GM12878 (cell line): ENCODE results near the gene MAPK8IP1. TPM values are rescaled to one million over a fixed set of nuclear protein-coding genes. Genes with fewer than 3 reads are reported as not detected.

Source experiments
- ATAC-seq: fragments of 200-7000 bp; cut with Tn5 transposase; 3 replicates; pipeline ENCODE4 v1.9.1; 2020; ENCODE audit warnings: mild to moderate bottlenecking, moderate library complexity
- BruUV-seq: library from RNA; stranded (reverse); fragments of 400-500 nt; replicated peaks from 2 replicates; lab custom pipeline; 2021; lab: Mats Ljungman, UMichigan
- CTCF ChIA-PET: fragments of 300-600 bp; sonication (Branson Sonifier 250); formaldehyde crosslinking; extraction: SDS; loops from one replicate; lab custom pipeline; 2021; ENCODE audit warnings: inconsistent platforms; lab: Yijun Ruan, JAX
- POLR2A ChIA-PET: fragments of 350-600 bp; formaldehyde crosslinking; extraction: SDS; loops from one replicate; lab custom pipeline; 2021; ENCODE audit warnings: inconsistent platforms; lab: Charles Lee
- RAD21 ChIA-PET: fragments of 300-600 bp; sonication (Branson Sonifier 250); formaldehyde crosslinking; loops from one replicate; lab custom pipeline; 2023; ENCODE audit warnings: antibody characterized with exemption; ENCODE audit not compliant: unreplicated experiment; lab: Charles Lee
- SMC1A ChIA-PET: fragments of 300-600 bp; sonication (Branson Sonifier 250); formaldehyde crosslinking; loops from one replicate; lab custom pipeline; 2023; ENCODE audit not compliant: unreplicated experiment, uncharacterized antibody; lab: Charles Lee
- DNase-seq: peaks from one replicate; pipeline ENCODE4 v3.0.0-alpha.2; 2011; ENCODE audit warnings: low read depth, low spot score
- FAIRE-seq: peaks from 3 replicates; lab custom pipeline; 2011; peaks lifted over from hg19 to GRCh38; lab: Jason Lieb, UNC
- H2AFZ ChIP-seq: 2 replicates; pipeline ENCODE4 v1.6.0; 2011; ENCODE audit warnings: low read depth, low read length, control low read depth; ENCODE audit not compliant: control insufficient read depth
- H3K27ac ChIP-seq: 2 replicates; pipeline ENCODE4 v1.5.1; 2011; ENCODE audit warnings: control low read depth; ENCODE audit not compliant: control insufficient read depth, insufficient read depth
- H3K27me3 ChIP-seq, 2 experiments: replicated peaks in 1 of 2; 2 replicates each; pipeline versions ENCODE4 v1.6.0 to v1.6.1; 2011; ENCODE audit warnings: low read length in 1 of 2; ENCODE audit not compliant: control insufficient read depth in 2 of 2, insufficient read depth in 2 of 2
- H3K36me3 ChIP-seq, 2 experiments: 2 replicates each; pipeline ENCODE4 v1.5.1; 2011; ENCODE audit warnings: low read length in 1 of 2; ENCODE audit not compliant: control insufficient read depth in 2 of 2, insufficient read depth in 2 of 2
- H3K4me1 ChIP-seq: 2 replicates; pipeline ENCODE4 v1.6.1; 2011; ENCODE audit warnings: mild to moderate bottlenecking, low read length, moderate library complexity, mixed read lengths; ENCODE audit not compliant: control insufficient read depth, insufficient read depth
- H3K4me2 ChIP-seq: 2 replicates; pipeline ENCODE4 v1.6.0; 2011; ENCODE audit warnings: control low read depth; ENCODE audit not compliant: control insufficient read depth, insufficient read depth
- H3K4me3 ChIP-seq: fragments of 200-600 bp; sonication (generic); 2 replicates; pipeline ENCODE4 v1.5.1; 2016
- H3K79me2 ChIP-seq: 2 replicates; pipeline ENCODE4 v1.6.0; 2011; ENCODE audit warnings: low read length; ENCODE audit not compliant: control insufficient read depth, insufficient read depth
- H3K9ac ChIP-seq: 2 replicates; pipeline ENCODE4 v1.8.0; 2011; ENCODE audit warnings: low read length, control low read depth, mixed read lengths; ENCODE audit not compliant: control insufficient read depth, insufficient read depth
- H3K9me3 ChIP-seq: replicated peaks from 3 replicates; pipeline ENCODE4 v1.5.1; 2011; ENCODE audit warnings: mild to moderate bottlenecking, low read length; ENCODE audit not compliant: control insufficient read depth, insufficient read depth
- H4K20me1 ChIP-seq: 2 replicates; pipeline ENCODE4 v1.6.0; 2011; ENCODE audit not compliant: control insufficient read depth, insufficient read depth
- CBFB ChIP-seq: IDR thresholded peaks from 2 replicates; pipeline ENCODE4 v1.6.1; 2016; ENCODE audit warnings: antibody characterized with exemption, low read depth
- CHD2 ChIP-seq: IDR thresholded peaks from 2 replicates; pipeline ENCODE4 v1.6.1; 2011; ENCODE audit warnings: low read depth, low read length, improper control_type of control experiment, borderline replicate concordance
- CREB1 ChIP-seq: IDR thresholded peaks from 2 replicates; pipeline ENCODE4 v1.6.1; 2012; ENCODE audit warnings: low read depth, mild to moderate bottlenecking, inconsistent platforms
- EGR1 ChIP-seq, 2 experiments: IDR thresholded peaks; 1 replicate in 1 of 2; 2 replicates in 1 of 2; pipeline ENCODE4 v1.6.1; 2011 to 2012; ENCODE audit warnings: low read depth in 2 of 2, low read length in 2 of 2, borderline replicate concordance in 1 of 2, mild to moderate bottlenecking in 1 of 2, moderate library complexity in 1 of 2
- FOXK2 ChIP-seq: fragments of 450-650 bp; IDR thresholded peaks from 2 replicates; pipeline ENCODE4 v1.6.1; 2017; ENCODE audit warnings: mild to moderate bottlenecking, moderate library complexity
- FOXM1 ChIP-seq: IDR thresholded peaks from 2 replicates; pipeline ENCODE4 v1.6.1; 2012; ENCODE audit warnings: low read depth, mild to moderate bottlenecking, inconsistent platforms, low read length, moderate library complexity
- HDAC2 ChIP-seq: fragments of 200-600 bp; sonication (generic); IDR thresholded peaks from 2 replicates; pipeline ENCODE4 v1.6.1; 2017
- NR2C1 ChIP-seq: fragments of 450-650 bp; IDR thresholded peaks from 2 replicates; pipeline ENCODE4 v1.6.1; 2017; ENCODE audit warnings: antibody characterized with exemption, mild to moderate bottlenecking, moderate library complexity
- POU2F2 ChIP-seq: IDR thresholded peaks from 3 replicates; pipeline ENCODE4 v1.6.1; 2011; ENCODE audit warnings: low read depth, mild to moderate bottlenecking, low read length, borderline replicate concordance
- SP1 ChIP-seq: IDR thresholded peaks from one replicate; pipeline ENCODE4 v1.6.1; 2011; ENCODE audit warnings: low read depth, low read length
- STAT1 ChIP-seq: fragments of 450-650 bp; conservative IDR thresholded peaks from 2 replicates; pipeline ENCODE4 v1.6.1; 2014; ENCODE audit warnings: antibody characterized with exemption, mild to moderate bottlenecking
- TBL1XR1 ChIP-seq: IDR thresholded peaks from 2 replicates; pipeline ENCODE4 v1.6.1; 2012; ENCODE audit warnings: low read depth, low read length, improper control_type of control experiment
- YBX1 ChIP-seq: fragments of 450-650 bp; IDR thresholded peaks from 2 replicates; pipeline ENCODE4 v1.6.1; 2016; ENCODE audit warnings: antibody characterized with exemption
- ZBED1 ChIP-seq: IDR thresholded peaks from 2 replicates; pipeline ENCODE4 v1.6.1; 2016; ENCODE audit warnings: borderline replicate concordance
- WGBS: methylation state at CpG from one replicate; pipeline ENCODE4 v1.1.6; 2016; ENCODE audit warnings: low lambda C conversion rate; ENCODE audit not compliant: insufficient replicate concordance, insufficient coverage; ENCODE audit errors: missing lambda C conversion rate; 5-methylcytosine and 5-hydroxymethylcytosine counted together
- in situ Hi-C: fragments of 300-500 bp; cut with MboI; formaldehyde crosslinking; loops from 9 replicates; pipeline ENCODE4 v1.14.3; 2018; ENCODE audit warnings: mixed read lengths
- intact Hi-C: fragments of 100-400 bp; cut with micrococcal nuclease; formaldehyde crosslinking; loops from one replicate; pipeline ENCODE4 v1.14.2; 2022; ENCODE audit not compliant: unreplicated experiment
- polyA plus RNA-seq, 11 experiments: library from polyadenylated mRNA; depleted of rRNA in 4 of 11; unstranded in 6 of 11; stranded (reverse) in 5 of 11; fragments of >200 nt; fragmentation: Nextera tagmentation in 4 of 11; fragmentation: Illumina TruSeq in 1 of 11; extraction: Ambion mirVana in 4 of 11; extraction: Trizol in 1 of 11; gene quantifications; 1 replicate in 1 of 11; 2 replicates in 10 of 11; pipeline versions ENCODE4 v1.2.1 to v1.2.3, GENCODE V29; 2011 to 2016; ENCODE audit warnings: inconsistent platforms in 2 of 11, missing spikeins in 2 of 11, low read depth in 1 of 11
- total RNA-seq, 4 experiments: library from RNA; depleted of rRNA in 3 of 4; stranded (reverse); fragments of >200 nt in 3 of 4; fragmentation: Illumina TruSeq in 1 of 4; extraction: Trizol in 1 of 4; gene quantifications; 2 replicates each; pipeline versions ENCODE4 v1.2.1 to v1.2.3, GENCODE V29; 2013 to 2021
- TF ChIP-seq, protein P1 (sequence below): fragments of 450-650 bp; IDR thresholded peaks from 2 replicates; pipeline ENCODE4 v1.6.1; 2014; ENCODE audit warnings: mild to moderate bottlenecking
- TF ChIP-seq, protein P2 (sequence below): fragments of 450-650 bp; formaldehyde crosslinking; IDR thresholded peaks from 2 replicates; pipeline ENCODE4 v1.4.0; 2022; ENCODE audit warnings: mild to moderate bottlenecking, moderate library complexity
- TF ChIP-seq, protein P3 (sequence below): IDR thresholded peaks from 2 replicates; pipeline ENCODE4 v1.6.1; 2012; ENCODE audit warnings: low read depth, low read length, improper control_type of control experiment
- TF ChIP-seq, protein P4 (sequence below): fragments of 450-650 bp; IDR thresholded peaks from 2 replicates; pipeline ENCODE4 v1.6.1; 2018; ENCODE audit warnings: borderline replicate concordance, mild to moderate bottlenecking; ENCODE audit not compliant: partially characterized antibody

MAPK8IP1 gene
- total and polyA plus RNA-seq, 10 of the 15 experiments (the other 5 are each of a cell fraction or from before 2014, with no cell fraction given): 0.04 to 0.44 (median 0.11) TPM; not detected in 2

DNA sequence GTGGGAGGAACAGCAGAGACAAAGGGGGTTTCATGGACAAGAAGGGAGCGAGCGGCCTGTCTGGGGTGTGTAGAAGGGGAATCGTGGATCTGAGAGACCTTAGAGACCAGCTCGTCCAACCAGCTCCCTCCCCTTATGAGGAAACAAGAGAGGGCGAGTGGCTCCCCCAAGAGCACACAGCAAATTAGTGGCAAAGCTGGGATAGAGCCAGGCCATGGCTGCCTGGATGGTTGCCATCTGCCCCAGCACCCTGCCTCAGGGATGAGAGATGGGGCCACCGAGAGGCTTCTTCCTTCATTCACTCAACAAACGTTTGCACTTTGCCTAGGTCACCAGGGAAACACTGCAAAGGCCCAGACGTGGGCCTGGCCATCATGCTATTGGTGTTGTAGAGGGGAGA, 4.1 kb downstream of the MAPK8IP1 start (continued):
- TF ChIP-seq ZBED1: no peak
- TF ChIP-seq, protein P1, sequence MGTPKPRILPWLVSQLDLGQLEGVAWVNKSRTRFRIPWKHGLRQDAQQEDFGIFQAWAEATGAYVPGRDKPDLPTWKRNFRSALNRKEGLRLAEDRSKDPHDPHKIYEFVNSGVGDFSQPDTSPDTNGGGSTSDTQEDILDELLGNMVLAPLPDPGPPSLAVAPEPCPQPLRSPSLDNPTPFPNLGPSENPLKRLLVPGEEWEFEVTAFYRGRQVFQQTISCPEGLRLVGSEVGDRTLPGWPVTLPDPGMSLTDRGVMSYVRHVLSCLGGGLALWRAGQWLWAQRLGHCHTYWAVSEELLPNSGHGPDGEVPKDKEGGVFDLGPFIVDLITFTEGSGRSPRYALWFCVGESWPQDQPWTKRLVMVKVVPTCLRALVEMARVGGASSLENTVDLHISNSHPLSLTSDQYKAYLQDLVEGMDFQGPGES: no peak
- no peak for TF ChIP-seq FOXM1
- no peak for TF ChIP-seq STAT1
- no peak for TF ChIP-seq CREB1
- no peak for TF ChIP-seq TBL1XR1

DNA sequence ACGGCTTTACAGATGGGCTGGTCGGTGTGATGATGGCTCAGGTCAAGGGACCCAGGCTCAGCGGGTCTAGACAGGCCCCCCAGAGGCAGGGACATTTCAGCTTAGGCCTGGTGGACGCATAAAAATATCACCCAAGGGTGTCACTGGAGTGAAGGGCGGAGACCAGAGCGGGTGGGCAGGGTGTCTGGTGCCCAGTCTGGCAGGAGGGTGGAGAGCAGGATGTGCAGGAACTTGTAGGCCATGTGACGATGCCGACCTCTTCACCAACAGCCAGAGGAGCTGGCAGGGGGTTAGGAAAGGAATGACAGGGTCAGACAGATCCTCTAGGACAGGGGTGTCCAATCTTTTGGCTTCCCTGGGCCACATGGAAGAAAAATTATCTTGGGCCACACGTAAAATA, 4.5 kb downstream of the MAPK8IP1 start:
- SMC1A ChIA-PET: interaction anchor here (0.6 to 1.6 kb wide), 2 partner anchors 9 to 73 kb away, joined by 3 read pairs; no protein-coding TSS in a partner anchor
- TF ChIP-seq, protein P2, sequence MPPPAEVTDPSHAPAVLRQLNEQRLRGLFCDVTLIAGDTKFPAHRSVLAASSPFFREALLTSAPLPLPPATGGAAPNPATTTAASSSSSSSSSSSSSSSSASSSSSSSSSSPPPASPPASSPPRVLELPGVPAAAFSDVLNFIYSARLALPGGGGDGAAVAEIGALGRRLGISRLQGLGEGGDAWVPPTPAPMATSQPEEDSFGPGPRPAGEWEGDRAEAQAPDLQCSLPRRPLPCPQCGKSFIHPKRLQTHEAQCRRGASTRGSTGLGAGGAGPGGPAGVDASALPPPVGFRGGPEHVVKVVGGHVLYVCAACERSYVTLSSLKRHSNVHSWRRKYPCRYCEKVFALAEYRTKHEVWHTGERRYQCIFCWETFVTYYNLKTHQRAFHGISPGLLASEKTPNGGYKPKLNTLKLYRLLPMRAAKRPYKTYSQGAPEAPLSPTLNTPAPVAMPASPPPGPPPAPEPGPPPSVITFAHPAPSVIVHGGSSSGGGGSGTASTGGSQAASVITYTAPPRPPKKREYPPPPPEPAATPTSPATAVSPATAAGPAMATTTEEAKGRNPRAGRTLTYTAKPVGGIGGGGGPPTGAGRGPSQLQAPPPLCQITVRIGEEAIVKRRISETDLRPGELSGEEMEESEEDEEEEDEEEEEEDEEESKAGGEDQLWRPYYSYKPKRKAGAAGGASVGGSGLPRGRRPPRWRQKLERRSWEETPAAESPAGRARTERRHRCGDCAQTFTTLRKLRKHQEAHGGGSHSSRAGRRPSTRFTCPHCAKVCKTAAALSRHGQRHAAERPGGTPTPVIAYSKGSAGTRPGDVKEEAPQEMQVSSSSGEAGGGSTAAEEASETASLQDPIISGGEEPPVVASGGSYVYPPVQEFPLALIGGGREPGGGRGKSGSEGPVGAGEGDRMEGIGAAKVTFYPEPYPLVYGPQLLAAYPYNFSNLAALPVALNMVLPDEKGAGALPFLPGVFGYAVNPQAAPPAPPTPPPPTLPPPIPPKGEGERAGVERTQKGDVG (CRISPR knock-in tag): no peak
- TF ChIP-seq YBX1 (no peak), EGR1 (IDR thresholded peaks at IDR 0.05; ENCODE audit: borderline replicate concordance in 1 of 2, low read depth in 2 of 2, low read length in 2 of 2) (no peak), POU2F2 (no peak), SP1 (no peak), CHD2 (no peak), NR2C1 (no peak), CBFB (no peak), FOXK2 (no peak), HDAC2 (no peak)
- TF ChIP-seq, protein P3, sequence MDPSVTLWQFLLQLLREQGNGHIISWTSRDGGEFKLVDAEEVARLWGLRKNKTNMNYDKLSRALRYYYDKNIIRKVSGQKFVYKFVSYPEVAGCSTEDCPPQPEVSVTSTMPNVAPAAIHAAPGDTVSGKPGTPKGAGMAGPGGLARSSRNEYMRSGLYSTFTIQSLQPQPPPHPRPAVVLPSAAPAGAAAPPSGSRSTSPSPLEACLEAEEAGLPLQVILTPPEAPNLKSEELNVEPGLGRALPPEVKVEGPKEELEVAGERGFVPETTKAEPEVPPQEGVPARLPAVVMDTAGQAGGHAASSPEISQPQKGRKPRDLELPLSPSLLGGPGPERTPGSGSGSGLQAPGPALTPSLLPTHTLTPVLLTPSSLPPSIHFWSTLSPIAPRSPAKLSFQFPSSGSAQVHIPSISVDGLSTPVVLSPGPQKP: no peak
- TF ChIP-seq, protein P4, sequence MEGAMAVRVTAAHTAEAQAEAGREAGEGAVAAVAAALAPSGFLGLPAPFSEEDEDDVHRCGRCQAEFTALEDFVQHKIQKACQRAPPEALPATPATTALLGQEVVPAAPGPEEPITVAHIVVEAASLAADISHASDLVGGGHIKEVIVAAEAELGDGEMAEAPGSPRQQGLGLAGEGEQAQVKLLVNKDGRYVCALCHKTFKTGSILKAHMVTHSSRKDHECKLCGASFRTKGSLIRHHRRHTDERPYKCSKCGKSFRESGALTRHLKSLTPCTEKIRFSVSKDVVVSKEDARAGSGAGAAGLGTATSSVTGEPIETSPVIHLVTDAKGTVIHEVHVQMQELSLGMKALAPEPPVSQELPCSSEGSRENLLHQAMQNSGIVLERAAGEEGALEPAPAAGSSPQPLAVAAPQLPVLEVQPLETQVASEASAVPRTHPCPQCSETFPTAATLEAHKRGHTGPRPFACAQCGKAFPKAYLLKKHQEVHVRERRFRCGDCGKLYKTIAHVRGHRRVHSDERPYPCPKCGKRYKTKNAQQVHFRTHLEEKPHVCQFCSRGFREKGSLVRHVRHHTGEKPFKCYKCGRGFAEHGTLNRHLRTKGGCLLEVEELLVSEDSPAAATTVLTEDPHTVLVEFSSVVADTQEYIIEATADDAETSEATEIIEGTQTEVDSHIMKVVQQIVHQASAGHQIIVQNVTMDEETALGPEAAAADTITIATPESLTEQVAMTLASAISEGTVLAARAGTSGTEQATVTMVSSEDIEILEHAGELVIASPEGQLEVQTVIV: no peak

More for the DNA sequence above, 4.5 kb downstream of the MAPK8IP1 start:
- Histone ChIP-seq H3K27me3 (no peaks in the 10 kb centered on the region; a peak in 1 of 4 replicates), H3K79me2 (no peaks in the 10 kb centered on the region), H4K20me1 (peaks cover 3% of the 10 kb centered on the region), H3K9me3 (no peaks in the 10 kb centered on the region), H3K4me2 (no peak overlapping the region), H3K4me1 (no peaks in the 10 kb centered on the region), H3K9ac (no peak overlapping the region), H3K4me3 (no peak overlapping the region), H3K36me3 (no peaks in the 10 kb centered on the region), H3K27ac (no peak overlapping the region), H2AFZ (no peak overlapping the region)
- FAIRE-seq (no peak), DNase-seq (no peak), ATAC-seq (no peak)
- POLR2A ChIA-PET: no interaction called here
- CTCF ChIA-PET: no interaction called here
- in situ Hi-C loops (no loop called here), intact Hi-C loops (no loop called here)
- WGBS: 34% methylated on average over 9 of the region's 9 CpGs
- no TSS peak for BruUV-seq
- RAD21 ChIA-PET: interaction anchor here (0.8 kb wide), 1 partner anchor 43 kb away, joined by 3 read pairs; no protein-coding TSS in a partner anchor
